GM12878 (cell line): ENCODE results near the gene ANKRD66. TPM values are rescaled to one million over a fixed set of nuclear protein-coding genes. Genes with fewer than 3 reads are reported as not detected.
A peak's percentile ranks its signal among the peaks of the same experiment; 100 is the strongest.

Experiments used
- DPF2 ChIP-seq: fragments of 450-650 bp; IDR thresholded peaks from 2 replicates; pipeline ENCODE4 v1.6.1; 2017; ENCODE audit warnings: mild to moderate bottlenecking
- EP300 ChIP-seq, 2 experiments: fragments of 150-350 bp in 1 of 2; IDR thresholded peaks; 2 replicates each; pipeline ENCODE4 v1.6.1; 2011 to 2012; ENCODE audit warnings: low read depth in 2 of 2, low read length in 2 of 2, borderline replicate concordance in 1 of 2, improper control_type of control experiment in 1 of 2, inconsistent platforms in 1 of 2; ENCODE audit not compliant: control insufficient read depth in 1 of 2
- MYB ChIP-seq: fragments of 150-350 bp; IDR thresholded peaks from 2 replicates; pipeline ENCODE4 v1.6.1; 2014; ENCODE audit warnings: mild to moderate bottlenecking, low read depth, low read length, borderline replicate concordance
- RAD21 ChIP-seq: IDR thresholded peaks from 2 replicates; pipeline ENCODE4 v1.6.1; 2011; ENCODE audit warnings: mild to moderate bottlenecking, low read depth, low read length, moderate library complexity; ENCODE audit not compliant: insufficient read depth
- polyA plus RNA-seq, 11 experiments: library from polyadenylated mRNA; depleted of rRNA in 4 of 11; unstranded in 6 of 11; stranded (reverse) in 5 of 11; fragments of >200 nt; fragmentation: Nextera tagmentation in 4 of 11; fragmentation: Illumina TruSeq in 1 of 11; extraction: Ambion mirVana in 4 of 11; extraction: Trizol in 1 of 11; gene quantifications; 1 replicate in 1 of 11; 2 replicates in 10 of 11; pipeline versions ENCODE4 v1.2.1 to v1.2.3, GENCODE V29; 2011 to 2016; ENCODE audit warnings: inconsistent platforms in 2 of 11, missing spikeins in 2 of 11, low read depth in 1 of 11
- total RNA-seq, 4 experiments: library from RNA; depleted of rRNA in 3 of 4; stranded (reverse); fragments of >200 nt in 3 of 4; fragmentation: Illumina TruSeq in 1 of 4; extraction: Trizol in 1 of 4; gene quantifications; 2 replicates each; pipeline versions ENCODE4 v1.2.1 to v1.2.3, GENCODE V29; 2013 to 2021
- TF ChIP-seq, protein P1 (sequence below), 3 experiments: IDR thresholded peaks in 2 of 3; conservative IDR thresholded peaks in 1 of 3; 2 replicates each; pipeline ENCODE4 v1.5.1; 2011; ENCODE audit warnings: low read depth in 3 of 3, low read length in 3 of 3, mild to moderate bottlenecking in 3 of 3, control low read depth in 2 of 3, moderate library complexity in 2 of 3, inconsistent platforms in 1 of 3, mixed read lengths in 1 of 3; ENCODE audit not compliant: control insufficient read depth in 2 of 3, insufficient read depth in 1 of 3; ENCODE audit errors: extremely low read depth in 1 of 3
- TF ChIP-seq, protein P2 (sequence below): IDR thresholded peaks from 2 replicates; pipeline ENCODE4 v1.6.1; 2011; ENCODE audit warnings: low read depth, mild to moderate bottlenecking, low read length, moderate library complexity, borderline replicate concordance; ENCODE audit errors: extremely low read depth
- TF ChIP-seq, protein P3 (sequence below): fragments of 150-350 bp; IDR thresholded peaks from 2 replicates; pipeline ENCODE4 v1.6.1; 2016; ENCODE audit warnings: low read depth, low read length

Gene ANKRD66
- total and polyA plus RNA-seq, 10 of the 15 experiments (the other 5 are each of a cell fraction or from before 2014, with no cell fraction given), result not detected

DNA sequence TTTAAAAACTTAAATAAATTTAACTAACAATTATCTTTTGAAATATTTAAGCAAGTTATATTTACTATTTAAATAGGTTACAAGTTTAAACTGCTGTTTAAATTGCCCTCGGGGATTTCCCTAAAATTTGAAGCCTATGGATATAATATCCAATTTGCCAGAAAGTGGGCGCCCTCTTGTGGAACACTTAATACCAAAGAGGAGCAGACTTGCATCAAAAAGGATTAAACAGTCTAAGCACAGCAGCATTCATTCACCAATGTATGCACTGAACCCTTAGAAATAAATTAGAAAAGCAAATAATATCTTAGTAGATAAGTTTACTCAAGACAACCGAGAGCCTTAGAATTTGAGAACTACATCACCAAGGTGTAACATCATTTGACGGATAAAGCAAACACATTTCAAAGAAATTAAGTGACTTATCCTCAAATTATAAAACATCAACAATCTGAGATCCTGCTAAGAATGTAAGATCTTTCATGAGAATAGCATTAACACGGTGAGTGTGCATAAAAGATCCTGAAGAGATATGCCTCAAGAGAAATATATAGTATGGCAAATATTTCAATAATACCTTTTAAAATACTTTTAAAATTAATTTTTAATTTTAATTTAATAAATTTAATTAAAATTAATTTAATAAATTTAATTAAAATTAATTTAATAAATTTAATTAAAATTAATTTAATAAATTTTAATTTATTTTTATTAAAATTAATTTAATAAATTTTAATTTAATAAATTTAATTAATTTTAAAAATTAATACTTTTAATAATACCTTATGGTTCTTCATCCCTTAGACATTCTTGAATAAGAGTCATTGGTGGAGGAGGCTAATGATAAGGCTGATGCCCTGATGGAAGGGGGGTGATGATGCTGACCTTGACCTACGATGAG lies 35.0 kb downstream of the ANKRD66 start (continued):
- TF ChIP-seq, protein P1, sequence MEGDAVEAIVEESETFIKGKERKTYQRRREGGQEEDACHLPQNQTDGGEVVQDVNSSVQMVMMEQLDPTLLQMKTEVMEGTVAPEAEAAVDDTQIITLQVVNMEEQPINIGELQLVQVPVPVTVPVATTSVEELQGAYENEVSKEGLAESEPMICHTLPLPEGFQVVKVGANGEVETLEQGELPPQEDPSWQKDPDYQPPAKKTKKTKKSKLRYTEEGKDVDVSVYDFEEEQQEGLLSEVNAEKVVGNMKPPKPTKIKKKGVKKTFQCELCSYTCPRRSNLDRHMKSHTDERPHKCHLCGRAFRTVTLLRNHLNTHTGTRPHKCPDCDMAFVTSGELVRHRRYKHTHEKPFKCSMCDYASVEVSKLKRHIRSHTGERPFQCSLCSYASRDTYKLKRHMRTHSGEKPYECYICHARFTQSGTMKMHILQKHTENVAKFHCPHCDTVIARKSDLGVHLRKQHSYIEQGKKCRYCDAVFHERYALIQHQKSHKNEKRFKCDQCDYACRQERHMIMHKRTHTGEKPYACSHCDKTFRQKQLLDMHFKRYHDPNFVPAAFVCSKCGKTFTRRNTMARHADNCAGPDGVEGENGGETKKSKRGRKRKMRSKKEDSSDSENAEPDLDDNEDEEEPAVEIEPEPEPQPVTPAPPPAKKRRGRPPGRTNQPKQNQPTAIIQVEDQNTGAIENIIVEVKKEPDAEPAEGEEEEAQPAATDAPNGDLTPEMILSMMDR (IDR thresholded peaks at IDR 0.05 in 2 of 3, conservative IDR thresholded peaks at IDR 0.05 in 1 of 3; ENCODE audit: control insufficient read depth in 2 of 3, extremely low read depth in 1 of 3, insufficient read depth in 1 of 3, low read depth in 3 of 3, low read length in 3 of 3), result peak; percentile 53 to 60 (median 56)
- TF ChIP-seq RAD21, result peak; percentile 65
- TF ChIP-seq, protein P2, sequence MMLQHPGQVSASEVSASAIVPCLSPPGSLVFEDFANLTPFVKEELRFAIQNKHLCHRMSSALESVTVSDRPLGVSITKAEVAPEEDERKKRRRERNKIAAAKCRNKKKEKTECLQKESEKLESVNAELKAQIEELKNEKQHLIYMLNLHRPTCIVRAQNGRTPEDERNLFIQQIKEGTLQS, result no peak
- TF ChIP-seq, protein P3, sequence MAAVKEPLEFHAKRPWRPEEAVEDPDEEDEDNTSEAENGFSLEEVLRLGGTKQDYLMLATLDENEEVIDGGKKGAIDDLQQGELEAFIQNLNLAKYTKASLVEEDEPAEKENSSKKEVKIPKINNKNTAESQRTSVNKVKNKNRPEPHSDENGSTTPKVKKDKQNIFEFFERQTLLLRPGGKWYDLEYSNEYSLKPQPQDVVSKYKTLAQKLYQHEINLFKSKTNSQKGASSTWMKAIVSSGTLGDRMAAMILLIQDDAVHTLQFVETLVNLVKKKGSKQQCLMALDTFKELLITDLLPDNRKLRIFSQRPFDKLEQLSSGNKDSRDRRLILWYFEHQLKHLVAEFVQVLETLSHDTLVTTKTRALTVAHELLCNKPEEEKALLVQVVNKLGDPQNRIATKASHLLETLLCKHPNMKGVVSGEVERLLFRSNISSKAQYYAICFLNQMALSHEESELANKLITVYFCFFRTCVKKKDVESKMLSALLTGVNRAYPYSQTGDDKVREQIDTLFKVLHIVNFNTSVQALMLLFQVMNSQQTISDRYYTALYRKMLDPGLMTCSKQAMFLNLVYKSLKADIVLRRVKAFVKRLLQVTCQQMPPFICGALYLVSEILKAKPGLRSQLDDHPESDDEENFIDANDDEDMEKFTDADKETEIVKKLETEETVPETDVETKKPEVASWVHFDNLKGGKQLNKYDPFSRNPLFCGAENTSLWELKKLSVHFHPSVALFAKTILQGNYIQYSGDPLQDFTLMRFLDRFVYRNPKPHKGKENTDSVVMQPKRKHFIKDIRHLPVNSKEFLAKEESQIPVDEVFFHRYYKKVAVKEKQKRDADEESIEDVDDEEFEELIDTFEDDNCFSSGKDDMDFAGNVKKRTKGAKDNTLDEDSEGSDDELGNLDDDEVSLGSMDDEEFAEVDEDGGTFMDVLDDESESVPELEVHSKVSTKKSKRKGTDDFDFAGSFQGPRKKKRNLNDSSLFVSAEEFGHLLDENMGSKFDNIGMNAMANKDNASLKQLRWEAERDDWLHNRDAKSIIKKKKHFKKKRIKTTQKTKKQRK, result no peak
- no peak for TF ChIP-seq DPF2
- TF ChIP-seq MYB, result no peak
- TF ChIP-seq EP300 (IDR thresholded peaks at IDR 0.05; ENCODE audit: borderline replicate concordance in 1 of 2, control insufficient read depth in 1 of 2, low read depth in 2 of 2, low read length in 2 of 2), result no peak
